Body of pancreas (tissue), 4 donors: ENCODE measurements around the gene UBR2.

Experiments
- CTCF ChIP-seq, 7 experiments: fragments of 450-650 bp in 4 of 7; fragments of 200-600 bp in 3 of 7; sonication (generic) in 3 of 7; IDR thresholded peaks; one replicate each; pipeline ENCODE4 v1.5.1; 2016 to 2019; ENCODE audit warnings: antibody characterized with exemption in 7 of 7
- POLR2A ChIP-seq, 3 donors: fragments of 450-650 bp; IDR thresholded peaks; one replicate each; pipeline ENCODE4 v1.6.1; 2016; ENCODE audit warnings: antibody characterized with exemption in 3 of 3, mild to moderate bottlenecking in 2 of 3

DNA sequence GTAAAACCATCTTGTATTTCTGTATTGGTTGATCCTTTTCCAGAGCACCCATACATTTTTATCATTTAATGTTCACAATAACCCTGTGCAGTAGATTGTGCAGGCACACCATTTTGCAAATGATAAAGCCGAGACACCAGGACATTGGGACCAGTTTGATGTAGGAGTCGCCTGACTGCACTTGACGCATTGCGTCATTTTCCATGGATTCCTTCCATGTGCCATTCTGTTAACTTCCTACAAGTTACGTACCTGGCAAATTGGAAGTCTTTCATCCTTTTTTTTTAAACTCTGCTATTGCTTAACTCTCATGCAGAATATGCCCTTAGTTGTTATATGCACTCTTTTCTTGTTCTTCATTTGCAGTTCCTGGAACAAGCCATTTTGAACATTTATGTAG lies 115.5 kb downstream of the UBR2 start:
- TF ChIP-seq CTCF (IDR thresholded peaks at IDR 0.05) (no peak), POLR2A (IDR thresholded peaks at IDR 0.05) (no peak)
